CD4-positive, alpha-beta T cell treated with Interleukin-21 for 1 hour (primary cell): Measurements from ENCODE around the gene GTF3C4.

ENCODE experiments used
- DNase-seq: peaks from one replicate; pipeline ENCODE4 v3.0.0-alpha.2; 2020

The GTF3C4 gene

DNA sequence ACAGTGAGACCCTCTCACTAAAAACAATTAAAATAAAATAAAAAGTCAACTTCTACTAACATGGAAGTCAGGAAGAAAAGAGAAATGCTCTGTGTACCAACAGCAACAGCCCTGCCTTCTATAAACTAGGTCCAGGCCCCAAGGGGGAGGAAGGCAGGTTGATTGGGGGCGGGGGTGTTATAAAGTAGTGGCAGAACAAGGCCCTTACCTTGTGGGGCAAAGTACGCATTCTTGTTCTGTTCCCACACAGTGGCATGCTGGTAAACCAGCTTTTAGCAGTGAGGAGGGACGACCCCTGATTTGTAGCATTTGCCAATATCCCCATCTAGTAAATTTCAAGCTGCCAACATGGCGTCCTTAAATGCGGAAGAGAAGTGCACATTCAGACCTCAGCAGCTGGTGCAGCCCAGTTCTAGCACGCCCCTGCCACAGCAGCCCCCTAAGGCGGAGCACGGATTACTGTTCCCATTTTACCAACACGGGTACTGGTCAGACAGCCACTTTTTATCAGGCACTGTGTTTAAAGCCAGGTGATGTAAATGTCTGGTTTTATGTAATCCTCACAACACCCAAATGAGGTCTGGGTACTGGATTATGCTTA is 69.5 kb downstream of the GTF3C4 start:
- DNase-seq: no peak

DNA sequence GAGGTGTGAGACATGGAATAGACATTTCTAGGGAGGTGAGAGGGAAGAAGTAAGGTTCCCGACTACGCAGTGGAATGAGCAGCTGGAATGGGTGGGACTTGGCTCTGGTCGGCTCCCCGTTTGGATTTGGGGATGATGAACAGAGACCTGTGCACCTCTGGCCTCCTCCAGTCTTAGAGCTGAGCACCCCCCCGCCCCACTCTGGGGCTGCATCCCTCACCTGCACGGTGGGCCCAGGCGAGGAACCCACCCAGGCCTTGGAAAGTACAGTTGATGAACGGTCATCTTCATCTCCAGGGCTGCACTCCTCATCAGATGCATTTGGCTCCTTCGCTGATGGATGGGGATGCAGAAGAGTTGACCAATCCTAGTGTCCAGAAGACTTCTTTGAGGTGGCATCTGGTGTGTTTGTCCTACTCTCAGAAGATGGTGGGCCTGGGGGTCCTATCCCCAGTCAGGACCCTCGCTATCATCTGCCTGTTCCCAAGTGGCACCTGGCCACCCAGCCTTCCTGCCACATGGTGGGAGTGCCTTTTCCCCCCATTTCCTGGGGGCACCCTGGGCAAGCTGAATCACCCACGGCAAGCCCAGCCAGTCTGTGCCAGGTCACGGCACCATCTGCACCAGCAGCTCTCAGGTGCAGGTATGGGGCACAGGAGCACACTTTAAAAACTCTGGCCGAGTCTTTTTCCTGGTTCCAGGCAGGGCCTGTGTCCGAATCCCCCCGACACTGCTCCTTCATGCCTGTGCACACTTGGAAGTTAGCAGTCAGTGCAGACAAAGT is 70.5 kb downstream of the GTF3C4 start:
- no peak for DNase-seq

DNA sequence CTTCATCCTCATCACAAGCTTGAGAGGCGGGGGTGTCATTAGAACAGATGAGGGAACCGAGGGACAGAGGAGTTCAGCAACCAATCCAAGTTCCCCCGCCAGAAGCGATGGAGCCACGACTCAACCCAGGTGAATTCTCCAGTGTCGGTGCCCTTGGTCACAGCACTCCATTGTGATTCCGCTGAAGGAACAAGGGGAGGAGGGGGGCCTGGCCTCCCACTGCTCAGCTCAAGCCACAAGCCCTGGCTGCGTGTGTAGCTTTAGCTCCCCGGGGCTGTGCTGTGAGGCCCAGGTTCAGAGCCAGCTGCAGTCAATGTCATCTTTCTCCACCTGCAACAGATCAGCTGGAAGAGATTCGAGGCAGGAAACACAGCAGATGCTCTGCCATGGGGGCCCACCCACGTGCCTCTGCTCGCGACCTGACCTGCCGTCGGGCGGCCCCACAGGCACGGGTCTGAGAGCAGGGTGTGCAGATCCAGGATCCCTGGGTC is 72.6 kb downstream of the GTF3C4 start:
- DNase-seq: no peak

DNA sequence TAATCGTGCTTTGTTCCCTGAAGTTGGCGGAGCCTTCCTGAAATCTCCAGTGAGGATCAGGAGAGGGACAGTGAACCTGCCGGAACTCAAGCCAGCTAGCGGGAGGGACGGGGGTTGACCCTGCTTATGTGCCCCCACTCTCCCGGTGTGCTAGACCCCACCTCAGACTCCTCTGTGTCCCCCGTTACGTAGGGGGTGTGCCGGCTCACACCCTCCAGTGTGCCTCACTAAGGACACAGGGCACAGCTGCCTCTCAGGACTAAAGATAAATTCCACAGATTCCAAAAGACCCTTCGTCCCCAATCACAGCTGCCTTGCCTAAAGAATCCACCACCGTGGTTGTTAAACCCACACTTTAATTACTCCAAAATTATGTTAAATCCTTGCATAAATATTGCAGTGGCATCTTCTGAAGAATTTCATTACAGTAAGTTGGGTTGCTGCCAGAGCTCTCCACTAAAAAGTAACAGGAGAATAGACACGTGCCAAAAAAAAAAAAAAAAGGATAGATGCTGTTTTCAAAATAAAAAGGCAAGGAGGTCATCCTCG is 73.7 kb downstream of the GTF3C4 start:
- no peak for DNase-seq
